ENCODE results near the gene HDAC3.

Gene HDAC3

DNA sequence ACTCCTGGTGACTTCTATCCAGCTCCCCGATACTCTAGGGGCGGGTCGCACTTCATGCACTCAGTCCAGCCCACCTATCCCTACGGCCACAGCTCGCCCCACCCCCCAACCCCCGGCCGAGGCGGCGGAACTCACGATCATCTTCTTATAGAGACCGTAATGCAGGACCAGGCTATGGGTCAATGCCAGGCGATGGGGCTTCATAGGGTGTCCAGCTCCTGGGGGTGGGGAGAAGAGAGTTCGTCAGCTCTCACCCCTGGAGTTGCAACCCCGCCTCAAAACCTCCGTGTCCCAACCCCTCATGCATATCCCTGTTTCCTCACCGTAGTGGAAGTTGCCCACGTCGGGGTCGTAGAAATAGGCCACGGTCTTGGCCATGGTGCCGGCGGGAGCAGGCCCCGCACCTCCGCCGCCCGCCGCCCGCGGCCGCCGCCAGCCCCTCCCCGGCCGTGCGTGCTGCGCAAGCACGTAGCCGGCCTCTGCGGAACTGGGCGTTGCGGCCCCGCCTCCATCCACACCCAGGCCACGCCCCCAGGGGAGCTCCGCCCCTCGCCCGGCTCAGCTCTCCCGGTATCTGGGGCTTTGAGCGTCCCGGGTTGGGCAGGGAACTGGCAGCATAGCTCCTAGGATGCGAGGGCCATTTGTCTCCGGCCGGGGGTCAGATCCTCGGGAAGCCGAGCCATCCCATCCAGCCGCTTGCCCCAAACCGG is at the start of gene HDAC3, which contains the start of gene RELL2:
Gene HDAC3 (minus strand): TSS at position 437 of the 710 bp plus-strand sequence. CDS start 59 bp downstream, at position 378.
Gene RELL2 (plus strand): TSS at position 585 of the 710 bp plus-strand sequence. CDS start 1,229 bp downstream, outside the sequence.
- TF ChIP-seq, protein P1, sequence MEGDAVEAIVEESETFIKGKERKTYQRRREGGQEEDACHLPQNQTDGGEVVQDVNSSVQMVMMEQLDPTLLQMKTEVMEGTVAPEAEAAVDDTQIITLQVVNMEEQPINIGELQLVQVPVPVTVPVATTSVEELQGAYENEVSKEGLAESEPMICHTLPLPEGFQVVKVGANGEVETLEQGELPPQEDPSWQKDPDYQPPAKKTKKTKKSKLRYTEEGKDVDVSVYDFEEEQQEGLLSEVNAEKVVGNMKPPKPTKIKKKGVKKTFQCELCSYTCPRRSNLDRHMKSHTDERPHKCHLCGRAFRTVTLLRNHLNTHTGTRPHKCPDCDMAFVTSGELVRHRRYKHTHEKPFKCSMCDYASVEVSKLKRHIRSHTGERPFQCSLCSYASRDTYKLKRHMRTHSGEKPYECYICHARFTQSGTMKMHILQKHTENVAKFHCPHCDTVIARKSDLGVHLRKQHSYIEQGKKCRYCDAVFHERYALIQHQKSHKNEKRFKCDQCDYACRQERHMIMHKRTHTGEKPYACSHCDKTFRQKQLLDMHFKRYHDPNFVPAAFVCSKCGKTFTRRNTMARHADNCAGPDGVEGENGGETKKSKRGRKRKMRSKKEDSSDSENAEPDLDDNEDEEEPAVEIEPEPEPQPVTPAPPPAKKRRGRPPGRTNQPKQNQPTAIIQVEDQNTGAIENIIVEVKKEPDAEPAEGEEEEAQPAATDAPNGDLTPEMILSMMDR (IDR thresholded peaks at IDR 0.05), result no peak
- no peak for TF ChIP-seq ZFX (IDR thresholded peaks at IDR 0.05; ENCODE audit: borderline replicate concordance)
- peak within 1 kb of the TSS; percentile 88 for H3K27ac ChIP-seq

DNA sequence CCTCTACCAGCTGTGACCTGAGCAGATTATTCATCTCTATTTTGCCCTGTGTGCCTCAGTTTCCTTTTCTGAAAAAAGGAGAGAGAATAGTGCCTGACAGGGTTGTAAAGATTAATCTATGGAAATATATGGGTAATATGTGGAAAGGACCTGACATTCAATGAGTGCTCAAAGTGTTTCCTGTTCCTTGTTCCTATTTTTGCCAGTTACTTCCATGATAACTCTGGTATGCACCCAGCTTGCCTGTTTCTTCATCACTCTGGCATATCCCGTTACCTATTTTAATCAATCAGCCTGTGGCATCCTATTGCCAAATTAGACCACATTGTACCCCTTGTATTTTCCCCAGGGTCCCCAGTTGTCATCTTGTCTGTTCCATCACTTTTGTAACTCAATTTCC is 48.9 kb upstream of the HDAC3 start:
- TF ChIP-seq, protein P1 (IDR thresholded peaks at IDR 0.05), result no peak
- TF ChIP-seq ZFX (IDR thresholded peaks at IDR 0.05; ENCODE audit: borderline replicate concordance), result no peak
- H3K27ac ChIP-seq, result no peak overlapping the region

GRCh38 chr5:141683596-141684141 is 47.0 kb upstream of the HDAC3 start:
- no peak overlapping the region for H3K27ac ChIP-seq

DNA sequence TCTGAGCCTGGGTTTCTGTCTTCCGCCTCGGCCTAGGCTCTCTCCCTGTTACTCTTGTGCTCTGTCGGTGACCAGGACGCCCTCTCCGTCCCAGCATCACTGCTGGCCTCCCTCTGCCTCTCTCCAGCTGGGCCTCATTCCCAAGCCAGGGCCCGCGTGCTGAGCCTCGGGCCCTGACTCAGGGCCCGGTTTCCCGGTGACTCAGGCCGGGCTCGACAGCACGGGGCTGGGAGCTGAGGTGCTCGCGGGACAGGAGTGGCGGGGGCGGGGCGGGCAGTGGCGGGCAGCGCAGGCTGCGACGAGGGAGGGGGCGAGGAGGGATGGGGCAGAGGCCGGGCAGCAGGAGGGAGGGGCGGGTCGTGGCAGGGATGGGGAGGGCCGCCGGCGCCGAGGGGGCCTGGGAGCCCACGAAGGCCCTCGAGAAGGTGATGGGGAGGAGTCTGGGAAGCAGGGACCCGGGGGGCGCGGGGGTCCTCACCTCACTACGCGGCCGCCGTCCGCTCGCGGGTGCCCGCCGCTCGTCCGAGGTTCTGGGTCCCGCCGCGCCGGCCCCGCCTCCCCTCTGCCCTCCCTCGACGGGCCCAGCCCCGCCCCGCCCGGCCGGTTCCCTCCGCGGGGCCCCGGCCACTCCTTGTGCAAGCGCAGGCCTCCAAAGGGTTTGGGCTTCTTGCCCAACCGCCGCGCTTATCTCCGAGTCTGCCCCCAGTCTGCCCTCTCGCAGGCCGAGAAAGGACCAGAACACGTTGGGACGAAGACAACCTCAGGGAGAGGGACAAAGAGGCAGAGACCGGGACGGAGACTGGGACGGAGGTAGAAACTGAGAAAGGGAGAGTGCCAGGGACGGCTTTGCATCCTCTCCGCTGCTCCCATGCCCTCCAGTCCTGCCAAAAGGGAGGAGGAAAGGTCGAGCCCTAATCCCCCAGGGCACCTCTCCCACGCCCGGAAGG is 45.3 kb upstream of the HDAC3 start, which contains the start of gene ARAP3:
Gene ARAP3 (minus strand): TSS at position 536 of the 947 bp plus-strand sequence. CDS start 1,744 bp downstream, outside the sequence.
- no peak within 1 kb of the TSS for H3K27ac ChIP-seq
- TF ChIP-seq ZFX (IDR thresholded peaks at IDR 0.05; ENCODE audit: borderline replicate concordance), result no peak
- TF ChIP-seq, protein P1 (IDR thresholded peaks at IDR 0.05), result no peak

More at GRCh38 chr5:141683596-141684141, 47.0 kb upstream of the HDAC3 start:
- no peak for TF ChIP-seq ZFX (IDR thresholded peaks at IDR 0.05; ENCODE audit: borderline replicate concordance)
- TF ChIP-seq, protein P1 (IDR thresholded peaks at IDR 0.05), result no peak

DNA sequence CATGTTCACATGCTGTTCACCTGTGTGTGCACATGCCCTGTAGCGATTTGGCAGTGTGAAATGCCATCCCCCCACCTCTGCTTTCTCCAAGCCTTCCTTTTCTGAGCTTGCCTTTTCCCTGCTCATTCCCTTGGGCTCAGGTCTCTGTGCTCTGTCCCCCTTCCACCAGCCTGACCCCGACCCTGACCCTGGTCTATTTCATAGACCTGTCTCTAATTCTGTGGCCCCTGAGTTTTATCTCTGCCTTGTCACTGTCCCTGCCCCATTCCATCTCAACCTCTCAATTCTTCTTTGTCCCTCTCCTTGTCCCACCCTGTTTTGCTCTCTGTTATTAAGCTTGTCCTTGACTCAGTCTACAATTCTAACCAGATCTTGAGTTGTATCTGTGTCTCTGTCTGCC is 44.6 kb upstream of the HDAC3 start:
- no peak for TF ChIP-seq ZFX (IDR thresholded peaks at IDR 0.05; ENCODE audit: borderline replicate concordance)
- TF ChIP-seq, protein P1 (IDR thresholded peaks at IDR 0.05), result no peak
- no peak overlapping the region for H3K27ac ChIP-seq

GRCh38 chr5:141680751-141681201 is 44.1 kb upstream of the HDAC3 start:
- no peak for TF ChIP-seq ZFX (IDR thresholded peaks at IDR 0.05; ENCODE audit: borderline replicate concordance)
- TF ChIP-seq, protein P1 (IDR thresholded peaks at IDR 0.05), result no peak

More at GRCh38 chr5:141680751-141681201, 44.1 kb upstream of the HDAC3 start:
- no peak overlapping the region for H3K27ac ChIP-seq
